NB4 (cell line): ENCODE results near the gene KLF7.

Experiments
- MYC ChIP-seq: IDR thresholded peaks from 2 replicates; pipeline ENCODE4 v1.6.1; 2011; ENCODE audit warnings: low read depth, low read length
- POLR2A ChIP-seq: IDR thresholded peaks from 2 replicates; pipeline ENCODE4 v1.6.1; 2011; ENCODE audit warnings: mild to moderate bottlenecking; ENCODE audit not compliant: insufficient read length; ENCODE audit errors: extremely low read depth
- TF ChIP-seq, protein P1 (sequence below): IDR thresholded peaks from one replicate; pipeline ENCODE4 v1.5.1; 2012; ENCODE audit warnings: low read depth, low read length
- TF ChIP-seq, protein P2 (sequence below): IDR thresholded peaks from 2 replicates; pipeline ENCODE4 v1.6.1; 2011; ENCODE audit warnings: low read depth, low read length

DNA sequence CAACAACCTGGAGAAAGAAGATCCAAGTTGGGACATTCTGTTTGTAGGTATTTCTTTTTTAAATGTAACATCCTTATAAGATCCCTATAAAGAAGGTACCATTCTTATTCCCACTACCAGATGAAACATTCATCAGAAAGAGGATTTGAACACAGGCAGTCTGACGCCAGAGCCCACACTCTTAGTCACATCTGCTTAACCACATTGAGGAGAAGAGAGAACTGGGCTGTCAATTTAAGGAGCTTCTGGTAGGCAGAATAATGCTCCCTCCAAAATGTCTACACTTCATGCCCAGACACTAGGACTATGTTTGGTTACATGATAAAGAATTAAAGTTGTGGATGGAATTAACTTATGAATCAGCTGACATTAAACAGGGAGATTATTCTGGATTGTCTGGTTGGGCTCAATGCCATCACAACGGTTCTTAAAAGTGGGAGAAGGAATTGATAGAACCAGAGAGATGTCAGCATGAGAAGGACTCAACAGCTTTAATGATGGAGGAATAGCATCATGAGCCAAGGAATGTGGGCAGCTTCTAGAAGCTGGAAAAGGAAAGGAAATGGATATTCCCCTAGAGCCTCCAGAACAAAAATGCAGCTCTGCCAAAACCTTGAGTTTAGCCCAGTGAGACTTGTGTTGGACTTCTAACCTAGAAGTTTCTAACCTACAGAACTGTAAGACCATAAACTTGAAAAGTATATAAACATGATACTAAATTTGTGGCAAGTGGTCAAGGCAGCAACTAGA is 82.2 kb downstream of the KLF7 start:
- TF ChIP-seq, protein P1, sequence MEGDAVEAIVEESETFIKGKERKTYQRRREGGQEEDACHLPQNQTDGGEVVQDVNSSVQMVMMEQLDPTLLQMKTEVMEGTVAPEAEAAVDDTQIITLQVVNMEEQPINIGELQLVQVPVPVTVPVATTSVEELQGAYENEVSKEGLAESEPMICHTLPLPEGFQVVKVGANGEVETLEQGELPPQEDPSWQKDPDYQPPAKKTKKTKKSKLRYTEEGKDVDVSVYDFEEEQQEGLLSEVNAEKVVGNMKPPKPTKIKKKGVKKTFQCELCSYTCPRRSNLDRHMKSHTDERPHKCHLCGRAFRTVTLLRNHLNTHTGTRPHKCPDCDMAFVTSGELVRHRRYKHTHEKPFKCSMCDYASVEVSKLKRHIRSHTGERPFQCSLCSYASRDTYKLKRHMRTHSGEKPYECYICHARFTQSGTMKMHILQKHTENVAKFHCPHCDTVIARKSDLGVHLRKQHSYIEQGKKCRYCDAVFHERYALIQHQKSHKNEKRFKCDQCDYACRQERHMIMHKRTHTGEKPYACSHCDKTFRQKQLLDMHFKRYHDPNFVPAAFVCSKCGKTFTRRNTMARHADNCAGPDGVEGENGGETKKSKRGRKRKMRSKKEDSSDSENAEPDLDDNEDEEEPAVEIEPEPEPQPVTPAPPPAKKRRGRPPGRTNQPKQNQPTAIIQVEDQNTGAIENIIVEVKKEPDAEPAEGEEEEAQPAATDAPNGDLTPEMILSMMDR: no peak
- no peak for TF ChIP-seq POLR2A
- TF ChIP-seq, protein P2, sequence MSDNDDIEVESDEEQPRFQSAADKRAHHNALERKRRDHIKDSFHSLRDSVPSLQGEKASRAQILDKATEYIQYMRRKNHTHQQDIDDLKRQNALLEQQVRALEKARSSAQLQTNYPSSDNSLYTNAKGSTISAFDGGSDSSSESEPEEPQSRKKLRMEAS: no peak
- no peak for TF ChIP-seq MYC
